Duodenal mucosa (tissue), 2 donors: ENCODE data around the gene MAST4.

Source experiments
- H3K27ac ChIP-seq: one replicate; pipeline ENCODE4 v1.7.0; 2013; ENCODE audit warnings: low read depth, low read length
- H3K27me3 ChIP-seq, 2 donors: one replicate each; pipeline ENCODE4 v1.7.0; 2013; ENCODE audit warnings: low read length in 2 of 2, control low read depth in 1 of 2; ENCODE audit not compliant: insufficient read depth in 2 of 2, control insufficient read depth in 1 of 2
- H3K36me3 ChIP-seq, 2 donors: one replicate each; pipeline ENCODE4 v1.7.0; 2013; ENCODE audit warnings: low read length in 2 of 2, control low read depth in 1 of 2; ENCODE audit not compliant: insufficient read depth in 2 of 2, control insufficient read depth in 1 of 2
- H3K4me1 ChIP-seq, 2 donors: one replicate each; pipeline ENCODE4 v1.7.0; 2013; ENCODE audit warnings: low read length in 2 of 2, control low read depth in 1 of 2; ENCODE audit not compliant: insufficient read depth in 2 of 2, control insufficient read depth in 1 of 2
- H3K4me3 ChIP-seq, 2 donors: one replicate each; pipeline ENCODE4 v1.7.0; 2013; ENCODE audit warnings: low read length in 2 of 2, low read depth in 1 of 2
- H3K9ac ChIP-seq, 2 donors: one replicate each; pipeline ENCODE4 v1.7.0; 2013; ENCODE audit warnings: low read length in 2 of 2, low read depth in 1 of 2
- H3K9me3 ChIP-seq, 2 donors: one replicate each; pipeline ENCODE4 v1.7.0; 2013; ENCODE audit warnings: low read length in 2 of 2, control low read depth in 1 of 2; ENCODE audit not compliant: control insufficient read depth in 1 of 2

MAST4 gene

DNA sequence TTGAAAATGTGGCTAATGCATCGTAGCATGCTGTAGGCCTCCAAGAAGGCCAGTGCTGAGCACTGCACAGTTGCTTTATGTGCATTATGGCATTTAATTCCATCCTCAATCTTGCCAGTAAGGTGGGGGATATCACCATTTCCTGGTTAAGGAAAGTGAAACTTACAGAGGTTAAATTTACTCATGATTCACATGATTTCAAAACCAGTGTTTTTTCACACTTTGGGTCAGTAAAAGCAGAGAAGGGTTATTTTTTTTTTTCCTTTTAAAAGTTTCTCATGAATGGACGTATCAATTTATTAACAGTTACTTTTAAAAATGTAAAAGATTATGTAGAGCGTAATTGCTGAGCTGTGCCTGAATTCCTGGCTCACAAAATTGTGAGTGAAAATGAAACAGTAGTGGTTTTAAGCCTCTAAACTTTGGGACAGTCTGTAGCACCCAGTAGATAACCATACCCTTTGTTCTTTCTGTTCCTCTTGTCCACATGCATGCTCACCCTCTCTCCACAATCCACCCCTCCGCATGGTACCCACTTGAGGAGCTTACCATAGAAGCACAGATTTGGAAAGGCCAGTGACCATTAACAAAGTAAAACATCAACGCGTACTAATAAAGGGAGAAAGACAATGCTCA is 21.2 kb downstream of the MAST4 start:
- Histone ChIP-seq H3K36me3 (no peaks in the 10 kb centered on the region), H3K4me1 (peaks cover 4 to 9% of the 10 kb centered on the region in 2 donors), H3K27ac (no peak overlapping the region), H3K9ac (no peak overlapping the region), H3K27me3 (no peaks in the 10 kb centered on the region), H3K9me3 (no peaks in the 10 kb centered on the region), H3K4me3 (no peak overlapping the region)

DNA sequence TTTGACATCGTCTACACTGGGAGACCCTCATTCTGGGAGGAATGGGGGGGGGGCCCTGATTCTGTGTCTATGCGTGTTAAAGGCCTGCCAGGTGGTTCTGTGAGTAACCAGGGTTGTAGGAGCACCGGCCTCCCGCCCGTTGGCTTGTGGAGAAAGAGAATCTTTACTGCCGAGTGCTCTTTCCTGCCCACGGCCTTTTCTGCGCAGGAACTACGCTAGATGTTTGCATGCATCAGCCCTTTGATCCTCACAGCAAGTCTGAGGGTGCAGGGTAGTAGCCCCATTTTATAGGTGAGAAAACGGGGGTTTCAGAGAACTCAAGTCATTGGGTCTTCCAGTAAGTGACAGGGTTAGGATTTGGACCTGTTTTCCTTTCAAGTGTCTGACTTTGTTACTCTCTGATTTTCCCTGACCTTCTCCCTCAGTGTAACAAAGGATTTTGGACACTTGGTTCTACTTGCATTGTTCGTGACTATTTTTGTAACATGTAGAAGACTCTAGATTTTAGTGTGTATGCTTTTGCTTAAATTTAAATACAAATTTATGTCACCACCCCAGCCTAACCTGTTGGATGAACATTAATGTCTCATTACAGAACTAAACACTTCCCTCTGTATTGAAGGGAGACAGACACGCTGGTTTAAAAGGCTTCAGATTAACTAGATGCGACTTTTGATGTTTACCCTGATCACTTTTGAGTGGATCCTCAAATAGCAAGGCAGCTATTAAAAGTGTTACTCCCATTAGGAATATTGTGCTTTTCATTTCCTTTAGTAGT is 22.0 kb downstream of the MAST4 start:
- H3K4me1 ChIP-seq: peaks cover 4 to 9% of the 10 kb centered on the region in 2 donors
- no peaks in the 10 kb centered on the region for H3K27me3 ChIP-seq
- no peaks in the 10 kb centered on the region for H3K9me3 ChIP-seq
- no peak overlapping the region for H3K27ac ChIP-seq
- H3K4me3 ChIP-seq: no peak overlapping the region
- H3K9ac ChIP-seq: no peak overlapping the region
- no peaks in the 10 kb centered on the region for H3K36me3 ChIP-seq

- no peak overlapping the region for H3K4me3 ChIP-seq
- no peaks in the 10 kb centered on the region for H3K36me3 ChIP-seq
- H3K4me1 ChIP-seq: peaks cover 4 to 9% of the 10 kb centered on the region in 2 donors
- no peaks in the 10 kb centered on the region for H3K9me3 ChIP-seq
- no peak overlapping the region for H3K9ac ChIP-seq
- H3K27ac ChIP-seq: no peak overlapping the region
- H3K27me3 ChIP-seq: no peaks in the 10 kb centered on the region
Observed at GRCh38 chr5:66620711-66621110, 24.5 kb downstream of the MAST4 start.

- peaks cover 4 to 9% of the 10 kb centered on the region in 2 donors for H3K4me1 ChIP-seq
- no peaks in the 10 kb centered on the region for H3K36me3 ChIP-seq
Observed at GRCh38 chr5:66621146-66621545, 25.0 kb downstream of the MAST4 start.

DNA sequence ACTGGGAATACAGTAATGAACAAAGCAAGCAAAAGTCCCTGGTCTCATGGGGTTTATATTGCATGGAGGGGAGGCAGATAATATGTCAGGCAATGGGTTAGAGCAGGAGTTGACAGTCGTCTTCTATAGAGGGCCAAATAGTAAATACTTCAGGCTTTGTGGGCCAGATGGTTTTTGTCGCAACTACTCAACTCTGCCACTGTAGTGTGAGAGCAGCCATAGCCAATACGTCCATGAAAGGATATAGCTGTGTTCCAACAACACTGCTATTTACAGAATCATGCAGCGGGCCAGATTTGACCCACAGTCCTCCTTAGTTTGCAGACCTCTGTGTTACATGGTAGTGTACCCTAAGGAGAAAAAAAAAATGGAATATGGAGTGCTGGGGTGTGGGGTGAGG is 25.5 kb downstream of the MAST4 start:
- no peaks in the 10 kb centered on the region for H3K36me3 ChIP-seq
- no peaks in the 10 kb centered on the region for H3K27me3 ChIP-seq
- no peak overlapping the region for H3K9ac ChIP-seq
- H3K27ac ChIP-seq: no peak overlapping the region
- no peaks in the 10 kb centered on the region for H3K9me3 ChIP-seq
- peaks cover 4 to 5% of the 10 kb centered on the region in 2 donors for H3K4me1 ChIP-seq
- no peak overlapping the region for H3K4me3 ChIP-seq

More at GRCh38 chr5:66621146-66621545, 25.0 kb downstream of the MAST4 start:
- H3K27ac ChIP-seq: no peak overlapping the region
- H3K9ac ChIP-seq: no peak overlapping the region
- no peak overlapping the region for H3K4me3 ChIP-seq
- H3K27me3 ChIP-seq: no peaks in the 10 kb centered on the region
- no peaks in the 10 kb centered on the region for H3K9me3 ChIP-seq

DNA sequence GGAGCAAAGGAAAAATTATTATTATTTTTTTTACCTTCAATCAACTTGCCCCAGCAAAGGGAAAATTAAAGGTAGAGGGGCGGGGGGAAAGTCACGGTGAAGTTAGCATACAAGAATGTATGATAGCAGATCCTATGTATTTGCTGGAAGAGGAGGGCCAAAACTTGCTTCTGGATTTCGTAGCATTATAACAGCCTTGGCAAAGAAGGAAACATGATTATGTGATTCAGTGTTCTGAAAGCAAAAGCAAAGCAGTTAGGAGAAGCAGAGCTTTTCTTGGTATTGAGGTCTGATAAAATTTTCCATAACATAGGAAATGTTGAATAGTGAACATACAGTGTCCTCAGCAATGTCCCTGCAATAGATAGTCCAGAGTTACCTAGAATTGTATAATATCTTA is 32.4 kb downstream of the MAST4 start:
- no peaks in the 10 kb centered on the region for H3K4me1 ChIP-seq
- no peaks in the 10 kb centered on the region for H3K27me3 ChIP-seq
- H3K9ac ChIP-seq: no peak overlapping the region
- H3K9me3 ChIP-seq: no peaks in the 10 kb centered on the region
- no peaks in the 10 kb centered on the region for H3K36me3 ChIP-seq
- H3K4me3 ChIP-seq: no peak overlapping the region
- H3K27ac ChIP-seq: no peak overlapping the region

GRCh38 chr5:66629446-66629845 is 33.3 kb downstream of the MAST4 start:
- Histone ChIP-seq H3K27me3 (no peaks in the 10 kb centered on the region), H3K4me1 (no peaks in the 10 kb centered on the region), H3K4me3 (no peak overlapping the region), H3K9me3 (no peaks in the 10 kb centered on the region), H3K36me3 (no peaks in the 10 kb centered on the region), H3K27ac (no peak overlapping the region), H3K9ac (no peak overlapping the region)

DNA sequence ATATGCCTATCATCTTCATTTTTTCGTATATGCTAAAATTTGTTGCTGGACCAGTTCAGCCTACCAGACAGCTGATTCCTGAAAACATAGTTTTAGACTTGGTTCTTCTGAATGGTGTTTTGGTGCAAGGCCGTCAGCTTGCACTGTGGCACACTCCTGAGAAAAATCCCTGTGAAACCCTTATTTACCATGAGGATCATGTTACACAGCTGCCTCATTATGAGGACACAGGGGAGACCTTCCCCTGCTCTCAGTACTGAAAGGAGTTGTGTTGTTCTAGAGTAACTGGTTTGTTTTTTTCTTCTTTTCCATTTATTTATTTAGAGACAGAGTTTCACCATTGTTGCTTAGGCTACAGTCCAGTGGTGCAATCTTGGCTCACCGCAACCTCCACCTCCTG is 37.6 kb downstream of the MAST4 start:
- no peaks in the 10 kb centered on the region for H3K9me3 ChIP-seq
- H3K27ac ChIP-seq: no peak overlapping the region
- no peaks in the 10 kb centered on the region for H3K36me3 ChIP-seq
- H3K27me3 ChIP-seq: no peaks in the 10 kb centered on the region
- H3K9ac ChIP-seq: no peak overlapping the region
- H3K4me1 ChIP-seq: no peaks in the 10 kb centered on the region
- no peak overlapping the region for H3K4me3 ChIP-seq

- H3K4me3 ChIP-seq: no peak overlapping the region
- H3K9me3 ChIP-seq: no peaks in the 10 kb centered on the region
- no peaks in the 10 kb centered on the region for H3K4me1 ChIP-seq
- H3K36me3 ChIP-seq: no peaks in the 10 kb centered on the region
- H3K27ac ChIP-seq: no peak overlapping the region
- H3K27me3 ChIP-seq: no peaks in the 10 kb centered on the region
- H3K9ac ChIP-seq: no peak overlapping the region
Observed at GRCh38 chr5:66634601-66635000, 38.4 kb downstream of the MAST4 start.

- H3K27me3 ChIP-seq: no peaks in the 10 kb centered on the region
- no peak overlapping the region for H3K9ac ChIP-seq
- no peak overlapping the region for H3K4me3 ChIP-seq
- H3K36me3 ChIP-seq: no peaks in the 10 kb centered on the region
- no peaks in the 10 kb centered on the region for H3K9me3 ChIP-seq
- H3K4me1 ChIP-seq: no peaks in the 10 kb centered on the region
- no peak overlapping the region for H3K27ac ChIP-seq
Observed at GRCh38 chr5:66637994-66638393, 41.8 kb downstream of the MAST4 start.
